PFSK-1 (cell line): ENCODE data around the gene FAF1.

Experiments used
- FOXP2 ChIP-seq: optimal IDR thresholded peaks from 2 replicates; pipeline ENCODE3; 2011; ENCODE audit warnings: borderline replicate concordance, control low read depth, inconsistent platforms; ENCODE audit not compliant: insufficient read depth; ENCODE audit errors: extremely low read length, extremely low read depth
- POLR2AphosphoS5 ChIP-seq: IDR thresholded peaks from 2 replicates; pipeline ENCODE4 v1.6.1; 2012; ENCODE audit warnings: low read depth, mild to moderate bottlenecking, control low read depth, low read length, moderate library complexity
- REST ChIP-seq, 2 experiments: IDR thresholded peaks; 2 replicates each; pipeline versions ENCODE4 v1.6.1 to v1.8.0; 2011 to 2012; ENCODE audit warnings: low read depth in 2 of 2, low read length in 2 of 2, control low read depth in 1 of 2, inconsistent platforms in 1 of 2, mild to moderate bottlenecking in 1 of 2, moderate library complexity in 1 of 2; ENCODE audit not compliant: insufficient read depth in 1 of 2
- SIN3A ChIP-seq: IDR thresholded peaks from 2 replicates; pipeline ENCODE4 v1.6.1; 2012; ENCODE audit warnings: mild to moderate bottlenecking, low read length, moderate library complexity, borderline replicate concordance; ENCODE audit not compliant: insufficient read depth
- TAF1 ChIP-seq: IDR thresholded peaks from 2 replicates; pipeline ENCODE4 v1.6.1; 2012; ENCODE audit warnings: low read length, control low read depth, borderline replicate concordance; ENCODE audit not compliant: insufficient read depth

The FAF1 gene

GRCh38 chr1:50971748-50972305 lies 11.8 kb upstream of the FAF1 start:
- no peak for TF ChIP-seq SIN3A
- TF ChIP-seq REST (IDR thresholded peaks at IDR 0.05; ENCODE audit: insufficient read depth in 1 of 2, low read depth in 2 of 2, low read length in 2 of 2), result no peak
- no peak for TF ChIP-seq POLR2AphosphoS5
- no peak for TF ChIP-seq TAF1
- no peak for TF ChIP-seq FOXP2

DNA sequence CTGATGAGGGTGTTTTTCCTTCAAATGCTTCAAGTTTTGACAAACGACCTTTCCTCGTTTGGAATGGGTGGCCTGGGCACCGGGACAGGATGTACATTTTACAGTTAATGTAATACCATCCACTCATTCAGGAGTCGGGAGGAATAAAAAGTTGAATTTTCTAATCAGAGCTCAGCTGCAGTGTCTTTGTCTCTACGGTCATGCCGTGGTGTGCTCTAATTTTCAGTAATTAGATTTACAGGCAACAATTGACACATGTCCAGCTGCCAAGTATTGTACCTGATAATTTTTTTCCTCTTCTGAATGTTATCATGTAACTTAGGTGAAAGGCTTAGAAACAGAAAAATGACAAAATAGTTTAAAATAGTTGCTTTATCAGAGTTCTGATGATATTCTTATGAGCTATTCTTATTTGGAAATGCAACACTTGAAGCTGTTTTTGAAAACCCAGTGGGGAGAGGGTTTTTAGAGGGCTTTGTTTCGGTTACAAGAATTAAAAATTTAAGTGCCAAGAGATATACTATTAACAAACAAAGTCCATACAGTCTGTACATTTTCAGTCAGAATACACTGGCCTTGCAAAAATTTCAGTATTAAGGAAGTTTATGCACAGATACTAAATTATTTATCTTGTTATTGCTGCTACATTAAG lies 11.0 kb upstream of the FAF1 start:
- no peak for TF ChIP-seq POLR2AphosphoS5
- TF ChIP-seq SIN3A, result peak; percentile 95; the same call in 1 of the 2 replicates
- TF ChIP-seq TAF1, result no peak
- TF ChIP-seq FOXP2, result no peak
- TF ChIP-seq REST (IDR thresholded peaks at IDR 0.05; ENCODE audit: insufficient read depth in 1 of 2, low read depth in 2 of 2, low read length in 2 of 2), result no peak

GRCh38 chr1:50970509-50970887 lies 10.4 kb upstream of the FAF1 start:
- TF ChIP-seq REST (IDR thresholded peaks at IDR 0.05; ENCODE audit: insufficient read depth in 1 of 2, low read depth in 2 of 2, low read length in 2 of 2) (no peak), FOXP2 (no peak), SIN3A (no peak), TAF1 (no peak), POLR2AphosphoS5 (no peak)

GRCh38 chr1:50969611-50970508 lies 9.8 kb upstream of the FAF1 start, which contains the start of gene CDKN2C:
CDKN2C (plus strand) TSS chr1:50970245; CDS start chr1:50970369, 124 bp downstream.
- peak in 1 of 2 experiments; percentile 61; a peak in 1 of 4 replicates for TF ChIP-seq REST (IDR thresholded peaks at IDR 0.05; ENCODE audit: insufficient read depth in 1 of 2, low read depth in 2 of 2, low read length in 2 of 2)
- TF ChIP-seq FOXP2, result no peak
- no peak; the same call in 1 of the 2 replicates for TF ChIP-seq SIN3A
- peak; percentile 95 for TF ChIP-seq POLR2AphosphoS5
- peak; percentile 85; the same call in 1 of the 2 replicates for TF ChIP-seq TAF1
